Measurements from ENCODE around the gene KLHDC8B. TPM values are rescaled to one million over a fixed set of nuclear protein-coding genes. Genes with fewer than 3 reads are reported as not detected.
A peak's percentile ranks its signal among the peaks of the same experiment; 100 is the strongest.

The KLHDC8B gene
- total and polyA plus RNA-seq, 2 of the 4 experiments (the other 2 are of a cell fraction) = 16.3 to 16.5 TPM

GRCh38 chr3:49131040-49131439 lies 40.4 kb upstream of the KLHDC8B start:
- Histone ChIP-seq H2AK5ac (ENCODE audit: low read depth, low read length) (0 out of 2 replicates have a peak overlapping the region, but pooled peaks have one; percentile 26), H2BK15ac (ENCODE audit: low read depth, low read length) (no peak overlapping the region), H4K91ac (ENCODE audit: insufficient read depth, low read depth, low read length) (no peak overlapping the region), H3K56ac (ENCODE audit: extremely low read depth, insufficient read depth, low read length) (no peak overlapping the region), H3K27ac (ENCODE audit: insufficient read depth, low read length) (no peak overlapping the region), H2BK5ac (ENCODE audit: low read depth, low read length, poor library complexity, severe bottlenecking) (no peak overlapping the region), H3K18ac (ENCODE audit: low read depth, low read length) (no peak overlapping the region), H3K4me3 (ENCODE audit: insufficient read depth, low read depth, low read length) (no peak overlapping the region), H4K20me1 (ENCODE audit: insufficient read depth, low read length) (peaks cover 12% of the 10 kb centered on the region), H3K9ac (ENCODE audit: low read depth, low read length) (no peak overlapping the region), H3K23ac (ENCODE audit: low read depth, low read length) (peak overlapping the region; percentile 81; the same call in 1 of the 2 replicates), H3K4me2 (ENCODE audit: low read depth, low read length) (peak overlapping the region; percentile 66; the same call in 1 of the 2 replicates), H3K79me1 (ENCODE audit: low read depth in 1 of 2, low read length in 2 of 2) (peaks cover 23 to 72% of the 10 kb centered on the region in 2 experiments), H3K9me3 (ENCODE audit: control insufficient read depth, insufficient read depth, low read length) (no peaks in the 10 kb centered on the region), H2BK120ac (ENCODE audit: low read depth, low read length) (no peak overlapping the region), H3K27me3 (ENCODE audit: control insufficient read depth, insufficient read depth, low read length) (no peaks in the 10 kb centered on the region), H3K4ac (ENCODE audit: low read depth, low read length) (peak overlapping the region; percentile 9; the same call in 1 of the 2 replicates), H3K14ac (replicated peaks; ENCODE audit: low read depth, low read length) (0 out of 2 replicates have a peak overlapping the region, but pooled peaks have one; percentile 98), H3K9me1 (ENCODE audit: insufficient read depth, low read length) (peaks cover 37% of the 10 kb centered on the region), H2AFZ (replicated peaks; ENCODE audit: low read length, poor library complexity) (no peak overlapping the region), H3K36me3 (ENCODE audit: control insufficient read depth, insufficient read depth, low read length) (peaks cover 47% of the 10 kb centered on the region), H3K4me1 (ENCODE audit: control insufficient read depth, insufficient read depth, low read length) (peaks cover 9% of the 10 kb centered on the region), H2BK20ac (ENCODE audit: low read depth, low read length) (no peak overlapping the region), H4K8ac (ENCODE audit: low read depth in 2 of 2, low read length in 2 of 2) (0 out of 4 replicates have a peak overlapping the region, but pooled peaks of 1 of the 2 experiments have one; percentile 97), H2AK9ac (replicated peaks; ENCODE audit: low read depth, low read length, poor library complexity) (peak overlapping the region; percentile 99), H4K5ac (ENCODE audit: low read depth, low read length) (no peak overlapping the region)
- ChIA-PET CTCF (no interaction called here), POLR2A (ENCODE audit: unreplicated experiment) (no interaction called here)
- intact Hi-C loops (cut with micrococcal nuclease) (no loop called here), in situ Hi-C loops (cut with MboI; ENCODE audit: low sequenced_read_pairs) (no loop called here), dilution Hi-C loops (cut with HindIII; ENCODE audit: low sequenced_read_pairs, unreplicated experiment) (no loop called here)
- TF ChIP-seq ELK1 (IDR thresholded peaks at IDR 0.05; ENCODE audit: borderline replicate concordance, low read depth, low read length) (no peak), BHLHE40 (IDR thresholded peaks at IDR 0.05; ENCODE audit: low read depth, low read length) (no peak), POLR2A (IDR thresholded peaks at IDR 0.05; ENCODE audit: low read depth, low read length) (no peak), RFX5 (IDR thresholded peaks at IDR 0.05; ENCODE audit: low read depth, low read length) (no peak), MAFK (IDR thresholded peaks at IDR 0.05; ENCODE audit: low read depth, low read length) (no peak), MXI1 (IDR thresholded peaks at IDR 0.05; ENCODE audit: borderline replicate concordance, low read depth, low read length) (no peak), USF2 (IDR thresholded peaks at IDR 0.05; ENCODE audit: low read depth, low read length) (no peak)
- WGBS, 2 experiments (ENCODE audit: extremely low coverage in 2 of 2, insufficient read length in 1 of 2) = 90% methylated on average over 6 of the region's 12 CpGs; no CpG with 5 or more reads in 1 of the 2 experiments
- no peak for DNase-seq
- BruUV-seq (replicated peaks) = no TSS peak
- ATAC-seq (ENCODE audit: low read depth) = no peak
